ENCODE results near the gene EEF2K.

Gene EEF2K

DNA sequence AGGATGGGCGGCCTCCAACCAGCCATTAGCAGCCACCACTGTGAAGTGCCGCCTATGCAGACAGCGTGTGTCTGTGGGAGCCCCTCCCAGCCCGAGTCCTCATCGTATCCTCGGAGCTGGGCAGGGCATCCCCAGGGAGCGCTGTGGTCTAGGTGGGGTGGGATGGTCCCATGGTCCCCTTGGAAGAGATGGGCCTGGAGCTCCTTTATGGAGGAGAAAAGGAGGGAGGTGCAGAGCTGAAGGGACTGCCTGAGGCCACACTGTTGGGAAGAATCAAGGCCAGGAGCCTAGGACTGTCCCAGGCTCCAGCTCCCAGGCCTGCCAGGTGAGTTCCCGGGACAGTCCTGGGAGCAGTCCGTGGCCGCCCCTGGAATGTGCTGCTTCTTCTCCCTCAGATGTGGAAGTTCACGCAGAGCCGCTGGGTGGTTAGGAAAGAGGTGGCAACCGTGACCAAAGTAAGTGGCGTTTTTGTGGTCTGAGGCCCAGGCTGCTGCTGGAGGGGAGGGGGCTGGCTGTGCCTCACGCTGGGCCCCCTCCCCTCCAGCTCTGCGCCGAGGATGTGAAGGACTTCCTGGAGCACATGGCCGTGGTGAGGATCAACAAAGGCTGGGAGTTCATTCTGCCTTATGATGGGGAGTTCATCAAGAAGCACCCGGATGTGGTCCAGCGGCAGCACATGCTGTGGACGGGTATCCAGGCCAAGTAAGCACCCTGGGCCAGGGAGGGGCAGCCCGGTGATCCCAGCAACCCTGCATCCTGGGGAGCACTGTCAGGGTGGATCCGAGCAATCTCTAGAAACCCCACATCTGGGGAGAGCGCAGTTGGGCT lies 118.1 kb downstream of the EEF2K start:
- no peak overlapping the region for H3K27ac ChIP-seq (ENCODE audit: low read depth, low read length)
- peaks cover 5% of the 10 kb centered on the region for H3F3A ChIP-seq (ENCODE audit: control insufficient read depth, insufficient read depth)
- H3K27me3 ChIP-seq (ENCODE audit: control insufficient read depth, low read length): no peaks in the 10 kb centered on the region
- H3K4me2 ChIP-seq (ENCODE audit: low read length): no peak overlapping the region
- 0 out of 2 replicates have a peak, but pooled peaks cover 3% of the 10 kb centered on the region for H4K20me1 ChIP-seq (ENCODE audit: control insufficient read depth, insufficient read depth, low read depth, low read length)
- peaks cover 22% of the 10 kb centered on the region for H3K79me2 ChIP-seq (ENCODE audit: control insufficient read depth, low read length)
- no peaks in the 10 kb centered on the region for H3K4me1 ChIP-seq (ENCODE audit: control insufficient read depth, low read length)
- no peaks in the 10 kb centered on the region for H3K9me3 ChIP-seq (ENCODE audit: control insufficient read depth, insufficient read depth, low read length)
- no peak overlapping the region for H3K4me3 ChIP-seq (ENCODE audit: low read length)
- peaks cover 97% of the 10 kb centered on the region for H3K36me3 ChIP-seq (ENCODE audit: control insufficient read depth, low read length)
- TF ChIP-seq EZH2phosphoT487 (IDR thresholded peaks at IDR 0.05; ENCODE audit: borderline replicate concordance, low read length): no peak
- TF ChIP-seq, protein P1, sequence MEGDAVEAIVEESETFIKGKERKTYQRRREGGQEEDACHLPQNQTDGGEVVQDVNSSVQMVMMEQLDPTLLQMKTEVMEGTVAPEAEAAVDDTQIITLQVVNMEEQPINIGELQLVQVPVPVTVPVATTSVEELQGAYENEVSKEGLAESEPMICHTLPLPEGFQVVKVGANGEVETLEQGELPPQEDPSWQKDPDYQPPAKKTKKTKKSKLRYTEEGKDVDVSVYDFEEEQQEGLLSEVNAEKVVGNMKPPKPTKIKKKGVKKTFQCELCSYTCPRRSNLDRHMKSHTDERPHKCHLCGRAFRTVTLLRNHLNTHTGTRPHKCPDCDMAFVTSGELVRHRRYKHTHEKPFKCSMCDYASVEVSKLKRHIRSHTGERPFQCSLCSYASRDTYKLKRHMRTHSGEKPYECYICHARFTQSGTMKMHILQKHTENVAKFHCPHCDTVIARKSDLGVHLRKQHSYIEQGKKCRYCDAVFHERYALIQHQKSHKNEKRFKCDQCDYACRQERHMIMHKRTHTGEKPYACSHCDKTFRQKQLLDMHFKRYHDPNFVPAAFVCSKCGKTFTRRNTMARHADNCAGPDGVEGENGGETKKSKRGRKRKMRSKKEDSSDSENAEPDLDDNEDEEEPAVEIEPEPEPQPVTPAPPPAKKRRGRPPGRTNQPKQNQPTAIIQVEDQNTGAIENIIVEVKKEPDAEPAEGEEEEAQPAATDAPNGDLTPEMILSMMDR (IDR thresholded peaks at IDR 0.05; ENCODE audit: low read depth, low read length, poor library complexity, severe bottlenecking): no peak
- no peaks in the 10 kb centered on the region for H3K9me2 ChIP-seq (replicated peaks; ENCODE audit: control insufficient read depth, low read length)

DNA sequence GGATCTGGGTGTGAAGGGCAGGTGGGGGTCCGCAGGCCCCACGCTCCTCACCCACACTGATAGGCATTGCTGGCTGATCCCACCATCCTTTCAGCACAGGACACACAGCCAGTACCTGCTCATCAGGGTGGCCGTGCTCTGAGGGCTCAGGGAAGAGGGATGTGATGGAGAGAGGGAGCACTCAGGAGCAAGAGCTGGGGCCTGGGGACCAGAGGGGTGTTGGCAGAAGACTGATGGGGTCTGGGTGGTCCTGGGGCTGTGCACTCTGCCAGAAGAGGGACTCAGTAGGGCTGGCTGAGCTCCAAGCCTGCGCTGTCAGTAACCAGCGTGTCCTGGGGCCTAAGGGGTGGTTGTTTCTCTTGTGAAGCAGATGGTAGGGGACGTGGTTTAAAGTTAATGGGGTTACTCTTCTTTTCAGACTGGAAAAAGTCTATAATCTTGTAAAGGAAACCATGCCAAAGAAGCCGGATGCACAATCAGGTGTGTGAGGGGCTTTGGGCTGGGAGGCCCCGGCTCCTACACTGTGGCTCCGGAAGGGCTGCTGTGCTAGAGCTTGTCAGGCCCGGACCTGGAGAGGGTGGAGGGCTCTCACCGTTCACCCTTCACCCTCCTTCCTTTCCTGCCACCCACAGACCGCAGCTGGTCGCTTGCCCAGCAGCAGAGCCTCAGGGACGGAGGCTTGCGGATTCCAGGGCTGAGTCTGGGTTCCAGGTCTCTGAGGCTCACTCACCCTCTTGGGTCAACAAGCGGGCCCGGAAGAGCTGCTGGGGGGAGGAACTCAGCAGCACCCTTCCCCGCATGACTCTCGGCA lies 118.9 kb downstream of the EEF2K start:
- H4K20me1 ChIP-seq (ENCODE audit: control insufficient read depth, insufficient read depth, low read depth, low read length): 0 out of 2 replicates have a peak, but pooled peaks cover 3% of the 10 kb centered on the region
- no peaks in the 10 kb centered on the region for H3K9me3 ChIP-seq (ENCODE audit: control insufficient read depth, insufficient read depth, low read length)
- H3K79me2 ChIP-seq (ENCODE audit: control insufficient read depth, low read length): peaks cover 22% of the 10 kb centered on the region
- no peak for TF ChIP-seq EZH2phosphoT487 (IDR thresholded peaks at IDR 0.05; ENCODE audit: borderline replicate concordance, low read length)
- TF ChIP-seq, protein P1 (IDR thresholded peaks at IDR 0.05; ENCODE audit: low read depth, low read length, poor library complexity, severe bottlenecking): no peak
- no peaks in the 10 kb centered on the region for H3K4me1 ChIP-seq (ENCODE audit: control insufficient read depth, low read length)
- H3K9me2 ChIP-seq (replicated peaks; ENCODE audit: control insufficient read depth, low read length): no peaks in the 10 kb centered on the region
- no peak overlapping the region for H3K4me2 ChIP-seq (ENCODE audit: low read length)
- H3K27me3 ChIP-seq (ENCODE audit: control insufficient read depth, low read length): no peaks in the 10 kb centered on the region
- peaks cover 1% of the 10 kb centered on the region for H3F3A ChIP-seq (ENCODE audit: control insufficient read depth, insufficient read depth)
- no peak overlapping the region for H3K27ac ChIP-seq (ENCODE audit: low read depth, low read length)
- peaks cover 99% of the 10 kb centered on the region for H3K36me3 ChIP-seq (ENCODE audit: control insufficient read depth, low read length)
- no peak overlapping the region for H3K4me3 ChIP-seq (ENCODE audit: low read length)

- Histone ChIP-seq H3K79me2 (ENCODE audit: control insufficient read depth, low read length) (peaks cover 18% of the 10 kb centered on the region), H3K27me3 (ENCODE audit: control insufficient read depth, low read length) (no peaks in the 10 kb centered on the region), H4K20me1 (ENCODE audit: control insufficient read depth, insufficient read depth, low read depth, low read length) (0 out of 2 replicates have a peak, but pooled peaks cover 3% of the 10 kb centered on the region), H3F3A (ENCODE audit: control insufficient read depth, insufficient read depth) (no peaks in the 10 kb centered on the region), H3K4me1 (ENCODE audit: control insufficient read depth, low read length) (no peaks in the 10 kb centered on the region), H3K4me3 (ENCODE audit: low read length) (no peak overlapping the region), H3K9me3 (ENCODE audit: control insufficient read depth, insufficient read depth, low read length) (no peaks in the 10 kb centered on the region), H3K36me3 (ENCODE audit: control insufficient read depth, low read length) (peaks cover 98% of the 10 kb centered on the region), H3K4me2 (ENCODE audit: low read length) (no peak overlapping the region), H3K9me2 (replicated peaks; ENCODE audit: control insufficient read depth, low read length) (no peaks in the 10 kb centered on the region), H3K27ac (ENCODE audit: low read depth, low read length) (no peak overlapping the region)
- no peak for TF ChIP-seq EZH2phosphoT487 (IDR thresholded peaks at IDR 0.05; ENCODE audit: borderline replicate concordance, low read length)
- TF ChIP-seq, protein P1 (IDR thresholded peaks at IDR 0.05; ENCODE audit: low read depth, low read length, poor library complexity, severe bottlenecking): no peak
Observed at GRCh38 chr16:22325598-22326368, 119.7 kb downstream of the EEF2K start.

Measured in DOHH2 (cell line).